HG03066 (cell line): ENCODE measurements around the gene CAPZA1.
A peak's percentile ranks its signal among the peaks of the same experiment; 100 is the strongest.

Experiments used
- ATAC-seq: cut with Tn5 transposase; IDR thresholded peaks from one replicate; pipeline ENCODE4 v1.9.1; 2021; ENCODE audit warnings: low read depth; ENCODE audit not compliant: unreplicated experiment

The CAPZA1 gene

DNA sequence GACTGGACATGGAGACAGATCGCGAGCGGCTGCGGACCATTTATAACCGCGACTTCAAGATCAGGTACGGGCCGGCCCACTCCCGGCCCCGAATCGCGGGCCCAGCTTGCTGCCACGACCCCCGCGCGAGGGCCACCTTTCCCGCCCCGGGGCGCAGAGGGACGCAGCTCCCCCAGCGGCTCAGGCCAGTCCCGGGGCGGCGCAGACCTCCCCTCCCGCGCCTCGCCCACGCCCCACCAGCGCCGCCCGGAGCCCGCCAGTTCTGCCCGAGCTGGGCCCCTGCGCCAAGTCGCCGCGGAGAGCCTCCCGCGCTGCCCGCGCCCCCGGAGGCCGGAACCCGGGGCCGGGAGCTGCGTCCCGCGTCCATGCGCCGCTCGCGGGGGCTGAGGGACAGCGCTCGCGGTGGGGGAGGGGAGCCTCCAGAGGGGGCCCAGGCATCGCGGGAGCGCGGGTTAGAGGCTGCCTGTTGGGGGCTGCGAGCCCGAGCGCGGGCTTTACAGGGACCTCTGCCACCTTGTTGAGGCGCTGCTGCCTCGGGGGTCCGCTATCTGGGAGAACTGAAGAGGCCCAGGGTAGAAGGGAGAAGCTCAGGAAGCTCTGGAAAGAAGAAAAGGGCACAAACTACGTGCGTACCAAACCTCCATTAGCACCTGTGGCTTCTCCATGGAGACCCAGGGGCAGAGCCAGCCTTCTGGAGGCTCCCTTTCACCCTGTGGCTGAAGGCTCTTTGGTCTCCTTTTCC, 55.5 kb downstream of the CAPZA1 start:
- peak; percentile 34 for ATAC-seq

DNA sequence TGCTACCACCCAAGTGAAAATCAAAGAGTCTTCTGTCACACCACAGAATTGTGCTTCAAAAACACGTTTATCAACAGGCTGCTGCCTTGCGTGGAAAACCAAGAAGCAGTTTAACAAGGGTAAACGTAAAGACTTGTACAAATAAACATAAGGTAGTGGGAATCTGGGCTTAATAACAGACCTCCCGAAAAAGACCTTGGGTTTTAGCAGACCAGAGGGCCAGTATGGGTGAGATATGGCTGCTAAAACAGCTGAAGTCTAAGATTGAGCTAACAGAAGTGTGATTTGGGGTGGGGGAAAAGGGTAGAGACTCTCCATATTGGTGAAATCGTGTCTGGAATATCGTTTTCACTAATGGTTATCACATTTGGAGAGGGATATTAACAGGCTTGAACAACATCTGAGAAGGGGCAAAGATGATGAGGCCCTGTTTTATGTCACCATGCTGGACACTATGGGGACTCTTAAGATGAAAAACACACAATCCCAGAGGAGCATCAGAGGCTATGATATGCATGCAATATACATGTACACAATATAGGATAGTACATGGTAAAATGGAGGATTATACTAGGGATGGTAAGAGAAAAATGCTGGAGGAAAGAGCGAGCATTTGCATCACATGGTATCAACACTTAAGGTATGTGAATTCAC, 56.2 kb downstream of the CAPZA1 start:
- ATAC-seq = no peak

DNA sequence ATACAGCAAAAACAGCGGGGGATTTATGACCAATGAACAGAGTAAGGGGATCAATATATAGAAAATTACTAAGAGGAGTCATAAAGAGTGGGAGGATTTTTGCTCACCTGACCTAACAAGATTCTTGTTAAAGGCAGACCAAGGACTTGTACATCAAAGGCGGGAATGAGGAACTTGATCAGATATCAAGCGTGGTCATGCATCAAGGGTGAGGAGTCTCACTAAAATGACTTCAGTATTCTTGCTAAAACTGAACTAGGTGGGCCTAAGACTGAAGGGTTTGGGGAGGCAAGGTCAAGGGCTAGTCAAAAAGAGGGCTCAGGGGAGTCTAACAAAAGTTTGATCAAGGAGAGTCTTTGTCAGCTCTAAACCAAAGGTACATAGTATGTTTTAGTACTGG, 56.9 kb downstream of the CAPZA1 start:
- ATAC-seq = no peak

DNA sequence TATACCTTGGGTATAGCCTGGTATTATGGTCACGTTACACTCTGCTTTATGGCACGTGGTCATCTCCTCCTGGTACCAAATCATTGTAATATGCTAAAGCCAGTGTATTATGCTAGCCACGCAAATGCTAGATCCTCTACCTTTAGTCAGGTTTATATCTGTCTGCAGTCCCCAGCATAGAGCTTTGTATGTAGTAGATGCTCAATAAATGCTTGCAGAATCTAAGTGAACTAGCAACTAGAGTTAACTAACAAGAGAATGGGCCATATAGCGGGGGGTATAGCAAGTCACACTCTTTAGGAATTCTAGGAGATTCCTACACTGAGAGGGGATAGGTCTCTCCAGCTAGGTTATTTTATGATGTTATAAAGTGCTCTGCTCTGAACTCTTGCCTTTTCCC, 57.9 kb downstream of the CAPZA1 start:
- ATAC-seq = no peak

DNA sequence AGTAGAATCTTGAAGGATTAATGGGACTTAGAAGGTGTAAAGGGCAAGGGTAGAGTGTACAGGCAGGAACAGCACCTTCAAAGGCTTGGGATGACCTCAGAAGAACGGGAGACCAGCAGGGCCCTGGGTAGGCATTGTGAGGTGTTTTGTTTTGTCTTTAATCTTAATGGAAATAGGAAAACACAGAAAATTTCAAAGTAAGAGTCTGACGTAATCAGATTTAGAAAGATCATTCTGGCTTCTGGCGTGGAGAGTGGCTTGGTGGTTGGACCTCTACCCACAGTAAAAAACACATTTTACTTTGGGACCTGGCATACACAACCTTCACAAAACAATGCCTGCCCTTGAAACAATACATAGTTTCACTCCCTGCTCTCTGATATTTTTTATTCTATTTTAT, 59.0 kb downstream of the CAPZA1 start:
- no peak for ATAC-seq

DNA sequence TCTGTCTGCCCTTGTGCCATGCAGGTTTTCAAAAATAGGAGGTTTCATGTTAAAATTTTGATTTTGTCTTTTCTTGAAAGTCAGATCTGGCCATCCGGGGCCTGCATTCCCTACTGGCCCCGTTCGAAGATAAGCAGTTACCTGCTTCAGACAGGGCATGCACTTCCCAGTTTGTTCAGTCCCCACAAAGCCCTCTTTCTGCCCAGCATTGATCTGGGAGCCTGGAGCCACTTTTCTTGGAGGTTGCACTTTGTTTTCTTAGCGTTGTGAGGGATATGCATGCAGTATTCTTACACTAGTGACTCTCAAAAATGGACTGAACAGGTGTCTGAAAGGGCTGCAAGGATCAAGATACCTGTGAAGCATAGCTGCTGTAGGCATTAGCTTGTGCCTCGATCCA, 66.3 kb downstream of the CAPZA1 start:
- ATAC-seq = no peak

DNA sequence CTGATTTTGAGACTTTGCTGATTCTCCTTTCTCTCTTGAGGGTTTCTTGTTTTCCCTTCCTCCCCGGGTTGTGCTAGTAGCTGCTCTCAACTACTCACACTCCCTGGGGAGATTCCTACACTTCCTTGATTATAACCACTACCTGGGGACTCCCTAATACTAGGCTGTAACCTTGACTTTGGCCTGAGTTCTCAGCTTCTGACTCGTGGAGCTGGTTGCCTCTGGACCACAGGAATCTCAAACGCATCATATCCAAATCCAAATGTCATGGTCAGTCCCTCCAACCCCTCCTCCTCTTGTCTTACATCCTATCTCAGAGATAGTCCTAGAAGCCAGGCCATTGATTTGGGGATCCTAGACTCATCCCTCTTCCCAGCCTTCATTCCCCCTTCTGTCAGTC, 66.8 kb downstream of the CAPZA1 start:
- no peak for ATAC-seq

DNA sequence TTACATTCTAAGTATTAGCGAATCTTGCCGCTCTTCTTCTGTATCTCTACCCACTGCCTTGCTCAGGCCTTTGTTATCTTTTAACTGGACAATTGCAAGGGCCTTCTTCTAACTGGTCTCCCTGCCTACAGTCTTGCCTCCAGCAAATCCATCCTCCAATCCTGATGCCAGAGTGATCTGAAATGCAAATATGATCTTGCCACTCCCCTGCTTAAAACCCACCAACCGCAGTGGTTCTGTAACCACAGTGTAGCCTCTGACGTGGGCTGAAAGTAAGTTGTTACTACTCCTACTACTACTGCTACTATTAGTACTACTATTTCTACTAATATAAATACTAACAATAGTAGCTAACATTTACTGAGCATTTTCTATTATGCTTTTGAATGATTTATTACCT, 67.2 kb downstream of the CAPZA1 start:
- ATAC-seq = no peak

DNA sequence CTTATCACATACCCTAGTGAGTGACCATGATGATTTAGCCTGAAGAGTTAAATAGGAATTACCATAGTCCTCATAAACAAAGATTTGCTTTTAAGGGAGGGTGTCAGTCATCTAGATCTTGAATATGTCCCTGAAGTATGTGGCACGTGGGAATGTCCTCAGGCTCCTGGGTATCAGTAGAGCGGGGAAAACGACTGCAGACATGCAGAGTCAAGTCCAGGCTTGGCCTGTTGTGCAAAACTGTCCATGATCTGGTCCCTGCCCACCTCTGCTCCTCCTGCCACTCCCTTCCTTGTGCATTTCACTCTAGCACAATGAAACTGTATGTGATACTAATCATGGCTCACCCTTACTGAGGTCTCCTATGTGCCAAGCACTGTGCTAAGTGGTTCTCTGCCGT, 67.7 kb downstream of the CAPZA1 start:
- ATAC-seq = no peak

DNA sequence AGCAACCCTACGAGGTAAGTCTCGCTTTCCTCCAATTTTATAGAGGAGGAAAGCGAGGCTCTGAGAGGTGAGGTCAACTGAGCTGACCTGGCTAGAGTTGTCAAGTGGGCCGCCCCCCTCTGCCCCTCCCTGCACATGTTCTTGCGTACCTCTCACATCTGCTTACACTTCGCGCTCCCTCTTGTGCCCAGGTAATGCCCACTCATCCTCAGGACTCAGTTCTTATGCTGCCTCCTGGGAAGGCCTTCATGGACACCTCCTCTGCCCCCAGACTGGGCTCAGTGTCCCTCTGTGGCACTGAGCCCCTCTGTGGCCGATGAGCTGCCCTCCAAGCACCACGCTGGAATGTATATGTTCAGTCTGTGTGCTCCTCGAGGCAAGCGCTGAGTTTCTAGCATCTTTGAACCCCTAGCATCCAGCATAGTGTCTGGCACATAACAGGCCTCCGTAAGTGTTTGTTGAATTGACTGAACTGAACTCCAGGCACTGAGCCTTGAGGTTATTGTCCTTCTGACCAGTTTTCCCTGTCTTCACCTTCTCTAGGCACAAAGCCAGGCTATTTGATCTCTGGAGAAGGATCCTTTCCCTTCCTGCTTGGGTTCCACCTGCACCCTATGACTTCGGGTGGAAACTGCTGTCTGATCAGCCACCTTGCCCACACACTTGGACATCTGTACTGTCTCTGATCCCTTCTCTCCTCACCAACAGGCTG, 68.3 kb downstream of the CAPZA1 start:
- ATAC-seq = no peak

DNA sequence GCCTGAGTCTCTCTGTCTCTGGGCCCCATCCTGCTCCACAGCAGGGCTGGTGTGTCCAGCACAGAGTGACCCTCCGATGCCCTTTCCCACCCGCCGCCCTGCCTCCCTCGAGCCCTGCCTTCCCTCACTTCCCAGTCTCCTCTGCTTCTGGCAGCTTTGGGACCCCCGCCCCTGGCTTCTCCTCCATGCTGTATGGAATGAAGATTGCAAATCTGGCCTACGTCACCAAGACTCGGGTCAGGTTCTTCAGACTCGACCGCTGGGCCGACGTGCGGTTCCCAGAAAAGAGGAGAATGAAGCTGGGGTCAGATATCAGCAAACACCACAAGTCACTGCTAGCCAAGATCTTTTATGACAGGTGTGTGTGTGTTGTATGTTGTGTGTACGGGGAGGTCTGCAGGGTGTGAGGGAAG, 69.2 kb downstream of the CAPZA1 start:
- no peak for ATAC-seq

DNA sequence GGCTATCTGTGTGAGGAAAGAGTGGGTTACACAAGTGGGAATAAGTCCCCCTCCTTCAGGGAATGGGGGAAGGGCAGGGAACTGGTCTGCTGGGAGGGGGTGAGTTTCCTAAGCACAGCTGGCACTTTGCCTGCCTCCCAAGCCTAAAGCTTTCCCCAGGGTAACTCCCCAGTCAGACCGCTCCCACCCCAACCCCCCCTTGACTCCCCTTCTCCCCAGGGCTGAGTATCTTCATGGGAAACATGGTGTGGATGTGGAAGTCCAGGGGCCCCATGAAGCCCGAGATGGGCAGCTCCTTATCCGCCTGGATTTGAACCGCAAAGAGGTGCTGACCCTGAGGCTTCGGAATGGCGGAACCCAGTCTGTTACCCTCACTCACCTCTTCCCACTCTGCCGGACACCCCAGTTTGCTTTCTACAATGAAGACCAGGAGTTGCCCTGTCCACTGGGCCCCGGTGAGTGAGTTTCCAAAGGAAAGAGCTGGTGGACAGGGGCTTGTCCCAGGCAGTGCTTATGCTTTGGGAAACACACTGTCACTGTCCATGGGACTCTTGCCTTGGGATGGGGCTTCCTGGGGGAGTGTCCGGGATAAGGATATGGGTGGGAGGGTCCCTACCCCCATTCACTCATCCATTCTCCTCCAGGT, 69.7 kb downstream of the CAPZA1 start:
- no peak for ATAC-seq

DNA sequence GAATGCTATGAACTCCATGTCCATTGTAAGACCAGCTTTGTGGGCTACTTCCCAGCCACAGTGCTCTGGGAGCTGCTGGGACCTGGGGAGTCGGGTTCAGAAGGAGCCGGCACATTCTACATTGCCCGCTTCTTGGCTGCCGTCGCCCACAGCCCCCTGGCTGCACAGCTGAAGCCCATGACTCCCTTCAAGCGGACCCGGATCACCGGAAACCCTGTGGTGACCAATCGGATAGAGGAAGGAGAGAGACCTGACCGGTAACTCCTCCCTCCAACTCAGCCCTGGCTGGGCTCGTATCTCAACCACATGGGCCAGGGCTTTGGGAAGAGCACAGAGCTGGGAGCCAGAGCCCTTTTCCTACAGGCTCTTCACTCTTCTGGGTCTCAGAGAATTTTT, 70.2 kb downstream of the CAPZA1 start:
- no peak for ATAC-seq

DNA sequence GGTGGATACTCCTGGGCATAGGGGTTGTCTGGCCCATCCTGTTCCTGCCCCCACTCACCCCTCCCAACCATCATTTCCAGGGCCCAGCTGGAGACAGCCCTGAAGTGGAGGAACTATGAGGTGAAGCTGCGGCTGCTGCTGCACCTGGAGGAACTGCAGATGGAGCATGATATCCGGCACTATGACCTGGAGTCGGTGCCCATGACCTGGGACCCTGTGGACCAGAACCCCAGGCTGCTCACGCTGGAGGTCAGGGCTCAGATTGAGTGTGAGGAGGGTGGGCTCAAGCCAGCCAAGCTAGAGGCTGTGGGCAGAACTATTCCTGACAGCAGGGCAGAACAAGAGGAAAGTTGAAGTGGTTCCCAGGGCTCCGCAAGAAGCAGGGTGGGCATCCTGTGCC, 73.0 kb downstream of the CAPZA1 start:
- ATAC-seq = no peak

DNA sequence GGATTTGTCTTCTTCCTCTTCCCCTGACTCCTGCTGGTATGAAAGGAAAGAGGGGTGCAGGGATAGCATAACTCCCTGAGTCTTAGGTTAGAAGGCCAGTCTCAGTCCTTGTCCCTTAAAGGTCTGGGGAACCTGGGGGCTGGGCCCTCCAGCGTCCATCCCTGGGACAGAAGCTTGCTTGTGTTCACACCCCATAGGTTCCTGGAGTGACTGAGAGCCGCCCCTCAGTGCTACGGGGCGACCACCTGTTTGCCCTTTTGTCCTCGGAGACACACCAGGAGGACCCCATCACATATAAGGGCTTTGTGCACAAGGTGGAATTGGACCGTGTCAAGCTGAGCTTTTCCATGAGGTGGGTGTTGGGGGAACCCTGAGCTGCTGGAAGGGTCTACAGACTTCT, 74.2 kb downstream of the CAPZA1 start:
- ATAC-seq = no peak

DNA sequence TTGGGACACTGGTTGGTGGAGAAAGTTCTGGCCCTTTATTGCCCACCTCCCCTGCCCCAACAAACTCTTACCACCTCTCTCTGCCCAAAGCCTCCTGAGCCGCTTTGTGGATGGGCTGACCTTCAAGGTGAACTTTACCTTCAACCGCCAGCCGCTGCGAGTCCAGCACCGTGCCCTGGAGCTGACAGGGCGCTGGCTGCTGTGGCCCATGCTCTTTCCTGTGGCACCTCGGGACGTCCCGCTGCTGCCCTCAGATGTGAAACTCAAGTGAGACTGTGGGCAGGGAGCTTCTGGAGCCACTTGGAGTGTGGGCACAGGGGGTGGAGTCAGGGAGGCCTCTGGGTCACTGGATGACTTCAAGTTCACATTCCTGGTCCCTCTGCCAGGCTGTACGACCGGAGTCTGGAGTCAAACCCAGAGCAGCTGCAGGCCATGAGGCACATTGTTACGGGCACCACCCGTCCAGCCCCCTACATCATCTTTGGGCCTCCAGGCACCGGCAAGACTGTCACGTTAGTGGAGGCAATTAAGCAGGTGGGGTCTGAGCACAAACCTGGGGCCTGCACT, 74.8 kb downstream of the CAPZA1 start:
- ATAC-seq = no peak

DNA sequence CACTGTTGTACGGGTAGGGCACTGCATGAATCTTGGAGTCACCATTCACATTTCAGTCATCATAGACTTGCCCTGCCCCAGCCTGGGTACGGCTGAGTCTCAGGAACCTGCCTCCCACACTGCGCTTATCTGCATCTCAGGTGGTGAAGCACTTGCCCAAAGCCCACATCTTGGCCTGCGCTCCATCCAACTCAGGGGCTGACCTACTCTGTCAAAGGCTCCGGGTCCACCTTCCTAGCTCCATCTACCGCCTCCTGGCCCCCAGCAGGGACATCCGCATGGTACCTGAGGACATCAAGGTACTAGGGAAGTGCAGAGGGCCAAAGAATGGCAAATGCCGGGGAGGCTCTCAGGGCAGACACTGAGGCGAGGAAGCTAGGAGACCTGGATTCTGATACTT, 75.6 kb downstream of the CAPZA1 start:
- no peak for ATAC-seq

DNA sequence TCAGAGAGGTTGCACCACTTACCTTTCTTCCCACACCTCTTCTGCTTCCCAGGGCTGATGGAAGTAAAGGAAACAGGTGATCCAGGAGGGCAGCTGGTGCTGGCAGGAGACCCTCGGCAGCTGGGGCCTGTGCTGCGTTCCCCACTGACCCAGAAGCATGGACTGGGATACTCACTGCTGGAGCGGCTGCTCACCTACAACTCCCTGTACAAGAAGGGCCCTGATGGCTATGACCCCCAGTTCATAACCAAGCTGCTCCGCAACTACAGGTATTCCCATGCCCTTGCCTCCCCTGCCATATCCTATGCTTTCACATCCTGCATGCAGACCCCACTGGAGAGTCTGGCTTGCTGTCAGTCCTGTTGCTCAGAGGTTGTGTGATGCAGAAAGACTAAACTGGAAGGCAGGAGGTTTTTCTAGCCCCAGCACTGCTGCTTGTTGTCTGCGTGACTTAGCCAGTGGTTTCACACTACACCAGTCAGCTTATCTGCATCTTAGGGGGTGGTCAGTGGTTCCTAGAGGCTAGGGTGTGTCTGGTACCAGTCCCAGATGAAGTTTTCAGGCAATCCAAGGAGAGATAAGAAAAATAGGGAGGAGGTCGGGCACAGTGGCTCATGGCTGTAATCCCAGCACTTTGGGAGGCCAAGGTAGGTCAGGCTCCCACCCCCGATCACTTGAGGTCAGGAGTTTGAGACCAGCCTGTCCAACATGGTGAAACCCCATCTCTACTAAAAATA, 77.1 kb downstream of the CAPZA1 start:
- ATAC-seq = no peak

DNA sequence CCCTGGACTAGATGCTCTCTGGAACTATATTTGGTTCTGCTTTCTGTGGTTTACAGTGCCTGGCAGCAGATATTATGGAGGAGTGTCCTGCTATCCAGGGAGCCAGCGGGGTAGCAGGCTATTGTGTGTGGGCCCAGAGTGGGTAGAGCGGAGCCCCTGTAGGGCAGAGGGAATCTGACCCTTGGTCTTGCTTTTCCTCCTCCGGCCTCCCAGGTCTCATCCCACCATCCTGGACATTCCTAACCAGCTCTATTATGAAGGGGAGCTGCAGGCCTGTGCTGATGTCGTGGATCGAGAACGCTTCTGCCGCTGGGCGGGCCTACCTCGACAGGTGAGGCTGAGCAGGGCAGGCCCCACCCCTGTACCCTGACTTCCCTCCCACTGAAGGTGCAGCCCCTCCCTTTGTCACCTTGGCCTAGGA, 78.2 kb downstream of the CAPZA1 start:
- ATAC-seq = no peak
